IMR-90 (cell line): ENCODE results near the gene GPC4. TPM values are rescaled to one million over a fixed set of nuclear protein-coding genes. Genes with fewer than 3 reads are reported as not detected.

ENCODE experiments used
- ATAC-seq: fragments of 200-7000 bp; cut with Tn5 transposase; 2 replicates; pipeline ENCODE4 v1.9.1; 2020; ENCODE audit warnings: low read depth, mild to moderate bottlenecking, moderate library complexity
- BruUV-seq: library from RNA; stranded (reverse); fragments of 400-500 nt; replicated peaks from 2 replicates; lab custom pipeline; 2021; lab: Mats Ljungman, UMichigan
- CTCF ChIA-PET: fragments of 300-600 bp; formaldehyde crosslinking; extraction: SDS; loops from one replicate; lab custom pipeline; 2021; ENCODE audit warnings: antibody characterized with exemption; lab: Yijun Ruan, JAX
- POLR2A ChIA-PET: fragments of 300-600 bp; sonication (Branson Sonifier 250); formaldehyde crosslinking; loops from one replicate; lab custom pipeline; 2022; ENCODE audit warnings: antibody characterized with exemption; ENCODE audit not compliant: unreplicated experiment; lab: Charles Lee
- DNase-seq: peaks from one replicate; pipeline ENCODE4 v3.0.0; 2013
- H2AFZ ChIP-seq: replicated peaks from 2 replicates; pipeline ENCODE3; 2013; ENCODE audit warnings: low read length, mild to moderate bottlenecking; ENCODE audit not compliant: poor library complexity
- H2AK5ac ChIP-seq: 2 replicates; pipeline ENCODE4 v1.6.1; 2013; ENCODE audit warnings: low read depth, low read length, inconsistent platforms
- H2AK9ac ChIP-seq: replicated peaks from 2 replicates; pipeline ENCODE3; 2013; ENCODE audit warnings: mild to moderate bottlenecking, low read depth, low read length, moderate library complexity; ENCODE audit not compliant: poor library complexity
- H2BK120ac ChIP-seq: 2 replicates; pipeline ENCODE4 v1.6.1; 2013; ENCODE audit warnings: low read depth, low read length, inconsistent platforms
- H2BK15ac ChIP-seq: 3 replicates; pipeline ENCODE4 v1.6.1; 2013; ENCODE audit warnings: low read depth, low read length, inconsistent platforms
- H2BK20ac ChIP-seq: 2 replicates; pipeline ENCODE4 v1.6.1; 2013; ENCODE audit warnings: low read depth, mild to moderate bottlenecking, inconsistent platforms, low read length, moderate library complexity
- H2BK5ac ChIP-seq: 2 replicates; pipeline ENCODE4 v1.6.1; 2013; ENCODE audit warnings: mild to moderate bottlenecking, low read depth, low read length, inconsistent platforms; ENCODE audit not compliant: poor library complexity, severe bottlenecking
- H3K14ac ChIP-seq: replicated peaks from 2 replicates; pipeline ENCODE4 v1.6.1; 2013; ENCODE audit warnings: low read depth, low read length, inconsistent platforms
- H3K18ac ChIP-seq: 2 replicates; pipeline ENCODE4 v1.6.1; 2013; ENCODE audit warnings: low read depth, low read length, control low read depth
- H3K23ac ChIP-seq: 2 replicates; pipeline ENCODE4 v1.6.1; 2013; ENCODE audit warnings: low read depth, low read length, inconsistent platforms
- H3K27ac ChIP-seq: 2 replicates; pipeline ENCODE4 v1.5.1; 2013; ENCODE audit warnings: mild to moderate bottlenecking, control low read depth, low read length; ENCODE audit not compliant: insufficient read depth
- H3K27me3 ChIP-seq: 2 replicates; pipeline ENCODE4 v1.6.1; 2013; ENCODE audit warnings: low read length; ENCODE audit not compliant: control insufficient read depth, insufficient read depth
- H3K36me3 ChIP-seq: 2 replicates; pipeline ENCODE4 v1.6.1; 2013; ENCODE audit warnings: low read length, mixed read lengths; ENCODE audit not compliant: control insufficient read depth, insufficient read depth
- H3K4ac ChIP-seq: 2 replicates; pipeline ENCODE4 v1.6.1; 2013; ENCODE audit warnings: low read depth, low read length, inconsistent platforms
- H3K4me1 ChIP-seq: 2 replicates; pipeline ENCODE4 v1.6.1; 2013; ENCODE audit warnings: low read length, mixed read lengths; ENCODE audit not compliant: control insufficient read depth, insufficient read depth
- H3K4me2 ChIP-seq: 2 replicates; pipeline ENCODE4 v1.6.1; 2013; ENCODE audit warnings: low read depth, mild to moderate bottlenecking, control low read depth, low read length, moderate library complexity
- H3K4me3 ChIP-seq: 2 replicates; pipeline ENCODE4 v1.5.1; 2013; ENCODE audit warnings: low read depth, mild to moderate bottlenecking, control low read depth, low read length, moderate library complexity; ENCODE audit not compliant: insufficient read depth
- H3K56ac ChIP-seq: 2 replicates; pipeline ENCODE4 v1.6.1; 2013; ENCODE audit warnings: low read length, inconsistent platforms; ENCODE audit not compliant: insufficient read depth; ENCODE audit errors: extremely low read depth
- H3K79me1 ChIP-seq, 2 experiments: 2 replicates each; pipeline ENCODE4 v1.6.1; 2013; ENCODE audit warnings: low read length in 2 of 2, inconsistent platforms in 1 of 2, low read depth in 1 of 2
- H3K9ac ChIP-seq: 2 replicates; pipeline ENCODE4 v1.6.1; 2013; ENCODE audit warnings: low read depth, low read length, control low read depth
- H3K9me1 ChIP-seq: 2 replicates; pipeline ENCODE4 v1.6.1; 2013; ENCODE audit warnings: low read length, inconsistent platforms; ENCODE audit not compliant: insufficient read depth
- H3K9me3 ChIP-seq: 2 replicates; pipeline ENCODE4 v1.6.1; 2013; ENCODE audit warnings: low read length; ENCODE audit not compliant: control insufficient read depth, insufficient read depth
- H4K20me1 ChIP-seq: 2 replicates; pipeline ENCODE4 v1.6.1; 2013; ENCODE audit warnings: low read length, inconsistent platforms; ENCODE audit not compliant: insufficient read depth
- H4K5ac ChIP-seq: 2 replicates; pipeline ENCODE4 v1.6.1; 2013; ENCODE audit warnings: mild to moderate bottlenecking, low read depth, low read length, control low read depth
- H4K8ac ChIP-seq, 2 experiments: 2 replicates each; pipeline ENCODE4 v1.6.1; 2013; ENCODE audit warnings: low read depth in 2 of 2, low read length in 2 of 2, control low read depth in 1 of 2, inconsistent platforms in 1 of 2
- H4K91ac ChIP-seq: 2 replicates; pipeline ENCODE4 v1.6.1; 2013; ENCODE audit warnings: low read depth, low read length, inconsistent platforms; ENCODE audit not compliant: insufficient read depth
- CEBPB ChIP-seq: IDR thresholded peaks from 2 replicates; pipeline ENCODE4 v1.6.1; 2012; ENCODE audit warnings: low read depth, low read length, improper control_type of control experiment
- CHD1 ChIP-seq: IDR thresholded peaks from 2 replicates; pipeline ENCODE4 v1.6.1; 2012; ENCODE audit warnings: low read depth, low read length, improper control_type of control experiment
- RCOR1 ChIP-seq: IDR thresholded peaks from 2 replicates; pipeline ENCODE4 v1.6.1; 2012; ENCODE audit warnings: mild to moderate bottlenecking, low read length, improper control_type of control experiment; ENCODE audit not compliant: insufficient replicate concordance
- RFX5 ChIP-seq: IDR thresholded peaks from 2 replicates; pipeline ENCODE4 v1.8.0; 2012; ENCODE audit warnings: low read depth, mild to moderate bottlenecking, low read length, moderate library complexity
- WGBS, 2 experiments: methylation state at CpG; one replicate each; pipeline versions ENCODE4 v1.1.5 to v1.1.7; 2013; ENCODE audit warnings: missing lambda C conversion rate in 2 of 2; ENCODE audit not compliant: insufficient read length in 1 of 2; ENCODE audit errors: extremely low coverage in 2 of 2; 5-methylcytosine and 5-hydroxymethylcytosine counted together
- dilution Hi-C: fragments of 300-500 bp; cut with HindIII; formaldehyde crosslinking; loops from one replicate; pipeline ENCODE4 v1.14.3; 2018; ENCODE audit warnings: low sequenced_read_pairs; ENCODE audit not compliant: unreplicated experiment
- in situ Hi-C: fragments of 300-500 bp; cut with MboI; formaldehyde crosslinking; loops from 3 replicates; pipeline ENCODE4 v1.14.3; 2019; ENCODE audit warnings: low sequenced_read_pairs, inconsistent platforms, mixed read lengths
- intact Hi-C: fragments of 100-400 bp; cut with micrococcal nuclease; formaldehyde crosslinking; loops from 2 replicates; pipeline ENCODE4 v1.10.0; 2022
- polyA plus RNA-seq, 3 experiments: library from polyadenylated mRNA; depleted of rRNA; stranded (reverse); fragments of >200 nt; gene quantifications; 2 replicates each; pipeline ENCODE4 v1.2.3, GENCODE V29; 2012; ENCODE audit warnings: low replicate concordance in 1 of 3
- total RNA-seq: library from RNA; depleted of rRNA; stranded (reverse); fragments of >200 nt; gene quantifications from 2 replicates; pipeline ENCODE4 v1.2.3, GENCODE V29; 2012
- TF ChIP-seq, protein P1 (sequence below): fragments of 150-350 bp; IDR thresholded peaks from 2 replicates; pipeline ENCODE4 v1.6.1; 2016; ENCODE audit warnings: low read depth, mild to moderate bottlenecking, low read length, moderate library complexity, borderline replicate concordance

GPC4 gene
- total and polyA plus RNA-seq, 2 of the 4 experiments (the other 2 are of a cell fraction), result 0.54 to 1.6 TPM

DNA sequence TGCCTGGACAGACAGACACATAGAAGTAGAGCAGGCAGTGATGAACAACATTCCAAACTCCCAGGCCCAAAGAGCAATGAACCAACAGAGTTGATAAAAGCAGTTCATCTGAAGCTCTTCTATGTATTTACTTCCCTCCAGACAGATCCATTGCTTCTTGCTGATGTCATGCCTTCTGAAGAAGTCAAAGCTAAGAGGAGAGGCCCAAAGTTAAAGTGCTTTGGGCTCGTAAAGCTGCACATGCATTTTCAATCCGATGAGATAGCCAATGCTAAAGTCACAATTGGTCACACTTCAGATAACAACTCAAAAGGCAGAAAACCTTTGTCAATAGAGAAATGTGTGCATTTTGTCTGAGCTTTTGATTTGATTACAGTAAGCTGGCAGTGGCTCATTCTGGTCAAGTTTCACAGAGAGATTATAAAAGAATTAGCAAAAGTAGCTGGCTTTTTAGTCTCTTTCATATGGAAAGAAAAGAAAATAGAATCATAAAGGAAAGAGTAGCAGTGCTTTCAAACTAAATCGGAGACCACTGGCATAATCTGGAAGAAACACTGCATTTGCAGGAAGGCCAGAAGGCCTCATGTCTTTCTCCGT, 82.0 kb downstream of the GPC4 start:
- H4K5ac ChIP-seq, result no peak overlapping the region
- ChIA-PET CTCF (interaction anchor here (1.8 to 2.4 kb wide), 2 partner anchors 10 to 337 kb away, joined by 6 to 11 read pairs; no protein-coding TSS in a partner anchor), POLR2A (no interaction called here)
- no peak overlapping the region for H3K4me2 ChIP-seq
- H4K91ac ChIP-seq, result no peak overlapping the region
- H3K9me1 ChIP-seq, result no peaks in the 10 kb centered on the region
- H2BK15ac ChIP-seq, result no peak overlapping the region
- BruUV-seq, result no TSS peak
- WGBS, 2 experiments, result 60% methylated on average over 1 of the region's 4 CpGs; no CpG with 5 or more reads in 1 of the 2 experiments
- no peak overlapping the region for H2BK120ac ChIP-seq
- H2AFZ ChIP-seq, result no peak overlapping the region
- H3K36me3 ChIP-seq, result no peaks in the 10 kb centered on the region
- H3K56ac ChIP-seq, result no peak overlapping the region
- H2AK5ac ChIP-seq, result no peak overlapping the region
- no peaks in the 10 kb centered on the region for H3K9me3 ChIP-seq
- H2BK5ac ChIP-seq, result no peak overlapping the region
- H3K27ac ChIP-seq, result no peak overlapping the region
- no peaks in the 10 kb centered on the region for H3K79me1 ChIP-seq
- dilution Hi-C loops (no loop called here), intact Hi-C loops (no loop called here), in situ Hi-C loops (loop anchor here (10.0 kb wide), 1 partner anchor 342 kb away; no protein-coding TSS in a partner anchor)
- ATAC-seq (no peak), DNase-seq (no peak)
- H3K18ac ChIP-seq, result no peak overlapping the region
- H3K9ac ChIP-seq, result no peak overlapping the region
- no peaks in the 10 kb centered on the region for H3K4me1 ChIP-seq
- no peaks in the 10 kb centered on the region for H4K20me1 ChIP-seq
- H3K23ac ChIP-seq, result no peak overlapping the region
- no peak overlapping the region for H3K14ac ChIP-seq
- no peak overlapping the region for H3K4ac ChIP-seq
- H3K4me3 ChIP-seq, result no peak overlapping the region
- H2AK9ac ChIP-seq, result no peak overlapping the region
- peaks cover 2% of the 10 kb centered on the region; the same call in 1 of the 2 replicates for H3K27me3 ChIP-seq
- no peak overlapping the region for H2BK20ac ChIP-seq
- TF ChIP-seq CHD1 (no peak), RFX5 (no peak), RCOR1 (no peak), CEBPB (no peak)
- TF ChIP-seq, protein P1, sequence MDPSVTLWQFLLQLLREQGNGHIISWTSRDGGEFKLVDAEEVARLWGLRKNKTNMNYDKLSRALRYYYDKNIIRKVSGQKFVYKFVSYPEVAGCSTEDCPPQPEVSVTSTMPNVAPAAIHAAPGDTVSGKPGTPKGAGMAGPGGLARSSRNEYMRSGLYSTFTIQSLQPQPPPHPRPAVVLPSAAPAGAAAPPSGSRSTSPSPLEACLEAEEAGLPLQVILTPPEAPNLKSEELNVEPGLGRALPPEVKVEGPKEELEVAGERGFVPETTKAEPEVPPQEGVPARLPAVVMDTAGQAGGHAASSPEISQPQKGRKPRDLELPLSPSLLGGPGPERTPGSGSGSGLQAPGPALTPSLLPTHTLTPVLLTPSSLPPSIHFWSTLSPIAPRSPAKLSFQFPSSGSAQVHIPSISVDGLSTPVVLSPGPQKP, result no peak
- no peak overlapping the region for H4K8ac ChIP-seq
